ENCODE data around the gene TEDC1. TPM values are rescaled to one million over a fixed set of nuclear protein-coding genes. Genes with fewer than 3 reads are reported as not detected.

Gene TEDC1
- total RNA-seq, 1 experiment from 2014 or later = 30.3 TPM

DNA sequence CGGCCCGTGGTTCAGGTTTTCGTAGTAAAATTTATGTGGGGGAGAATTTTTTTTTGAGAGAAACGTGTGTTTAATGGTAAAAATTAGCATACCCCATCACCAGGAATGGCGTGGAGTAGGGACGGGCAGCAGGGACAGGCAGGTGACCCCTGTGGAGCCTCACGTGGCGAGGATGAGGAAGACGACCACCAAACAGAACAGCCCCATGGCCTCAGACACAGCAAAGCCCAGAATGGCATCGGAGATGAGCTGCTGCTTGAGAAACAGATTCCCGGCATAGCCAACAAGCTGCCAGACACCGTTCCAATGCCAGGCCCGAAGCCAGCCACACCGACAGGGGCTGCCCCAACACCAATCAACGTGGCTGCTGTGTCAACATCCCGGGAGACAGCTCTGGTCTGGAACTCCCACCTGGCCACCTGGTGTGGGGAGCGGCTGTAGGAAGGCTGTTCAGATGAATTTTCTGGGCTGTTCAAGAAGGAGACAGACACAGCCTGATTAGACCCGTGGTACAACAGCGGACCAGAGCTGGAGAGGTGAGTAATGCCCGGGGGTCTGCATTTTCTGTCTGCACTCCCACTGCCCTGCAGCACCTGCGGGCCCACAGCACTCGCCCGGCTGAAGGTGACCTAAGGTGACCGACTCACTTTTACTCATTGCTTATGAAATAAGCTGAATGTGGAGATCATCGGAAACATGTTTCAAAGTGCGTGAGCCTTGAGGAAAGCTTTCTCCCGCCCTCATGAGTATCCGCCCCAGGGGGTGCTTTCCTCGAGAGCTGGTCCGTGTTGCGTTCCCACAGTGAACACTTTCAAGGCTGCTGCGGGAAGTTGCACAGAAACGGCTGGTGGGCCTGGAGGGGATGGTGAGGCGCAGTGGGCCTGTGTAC lies 45.9 kb downstream of the TEDC1 start:
- H3K27ac Mint-ChIP-seq (ENCODE audit: unreplicated experiment) = no peak overlapping the region
- H3K4me1 Mint-ChIP-seq (ENCODE audit: low read depth, unreplicated experiment) = no peaks in the 10 kb centered on the region
- CTCF ChIA-PET = interaction anchor here (0.6 to 0.7 kb wide), 3 partner anchors 56 to 584 kb away, joined by 3 read pairs; no protein-coding TSS in a partner anchor
- H3K36me3 Mint-ChIP-seq (ENCODE audit: insufficient read depth, unreplicated experiment) = no peaks in the 10 kb centered on the region
- TF ChIP-seq, protein P1, sequence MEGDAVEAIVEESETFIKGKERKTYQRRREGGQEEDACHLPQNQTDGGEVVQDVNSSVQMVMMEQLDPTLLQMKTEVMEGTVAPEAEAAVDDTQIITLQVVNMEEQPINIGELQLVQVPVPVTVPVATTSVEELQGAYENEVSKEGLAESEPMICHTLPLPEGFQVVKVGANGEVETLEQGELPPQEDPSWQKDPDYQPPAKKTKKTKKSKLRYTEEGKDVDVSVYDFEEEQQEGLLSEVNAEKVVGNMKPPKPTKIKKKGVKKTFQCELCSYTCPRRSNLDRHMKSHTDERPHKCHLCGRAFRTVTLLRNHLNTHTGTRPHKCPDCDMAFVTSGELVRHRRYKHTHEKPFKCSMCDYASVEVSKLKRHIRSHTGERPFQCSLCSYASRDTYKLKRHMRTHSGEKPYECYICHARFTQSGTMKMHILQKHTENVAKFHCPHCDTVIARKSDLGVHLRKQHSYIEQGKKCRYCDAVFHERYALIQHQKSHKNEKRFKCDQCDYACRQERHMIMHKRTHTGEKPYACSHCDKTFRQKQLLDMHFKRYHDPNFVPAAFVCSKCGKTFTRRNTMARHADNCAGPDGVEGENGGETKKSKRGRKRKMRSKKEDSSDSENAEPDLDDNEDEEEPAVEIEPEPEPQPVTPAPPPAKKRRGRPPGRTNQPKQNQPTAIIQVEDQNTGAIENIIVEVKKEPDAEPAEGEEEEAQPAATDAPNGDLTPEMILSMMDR (IDR thresholded peaks at IDR 0.05; ENCODE audit: insufficient read depth in 1 of 2, low read depth in 1 of 2, low read length in 1 of 2, severe bottlenecking in 1 of 2, unreplicated experiment in 1 of 2) = no peak
- H3K27me3 ChIP-seq (replicated peaks; ENCODE audit: control insufficient read depth, insufficient read depth, low read length) = no peaks in the 10 kb centered on the region
- no peaks in the 10 kb centered on the region for H3K36me3 ChIP-seq (ENCODE audit: control insufficient read depth, insufficient read depth, low read length)
- no peak overlapping the region for H3K4me3 ChIP-seq (ENCODE audit: low read depth, low read length)
- POLR2A ChIA-PET = no interaction called here
- H3K4me3 Mint-ChIP-seq (ENCODE audit: unreplicated experiment) = no peak overlapping the region
- DNase-seq = no peak
- H3K9me3 Mint-ChIP-seq (ENCODE audit: unreplicated experiment) = no peaks in the 10 kb centered on the region
- H3K27me3 Mint-ChIP-seq (ENCODE audit: insufficient read depth, unreplicated experiment) = peaks cover 20% of the 10 kb centered on the region
- BruUV-seq (replicated peaks) = no TSS peak
- H3K4me1 ChIP-seq = no peaks in the 10 kb centered on the region
- intact Hi-C loops (cut with micrococcal nuclease; ENCODE audit: unreplicated experiment) = no loop called here
- H3K9me3 ChIP-seq = no peaks in the 10 kb centered on the region

DNA sequence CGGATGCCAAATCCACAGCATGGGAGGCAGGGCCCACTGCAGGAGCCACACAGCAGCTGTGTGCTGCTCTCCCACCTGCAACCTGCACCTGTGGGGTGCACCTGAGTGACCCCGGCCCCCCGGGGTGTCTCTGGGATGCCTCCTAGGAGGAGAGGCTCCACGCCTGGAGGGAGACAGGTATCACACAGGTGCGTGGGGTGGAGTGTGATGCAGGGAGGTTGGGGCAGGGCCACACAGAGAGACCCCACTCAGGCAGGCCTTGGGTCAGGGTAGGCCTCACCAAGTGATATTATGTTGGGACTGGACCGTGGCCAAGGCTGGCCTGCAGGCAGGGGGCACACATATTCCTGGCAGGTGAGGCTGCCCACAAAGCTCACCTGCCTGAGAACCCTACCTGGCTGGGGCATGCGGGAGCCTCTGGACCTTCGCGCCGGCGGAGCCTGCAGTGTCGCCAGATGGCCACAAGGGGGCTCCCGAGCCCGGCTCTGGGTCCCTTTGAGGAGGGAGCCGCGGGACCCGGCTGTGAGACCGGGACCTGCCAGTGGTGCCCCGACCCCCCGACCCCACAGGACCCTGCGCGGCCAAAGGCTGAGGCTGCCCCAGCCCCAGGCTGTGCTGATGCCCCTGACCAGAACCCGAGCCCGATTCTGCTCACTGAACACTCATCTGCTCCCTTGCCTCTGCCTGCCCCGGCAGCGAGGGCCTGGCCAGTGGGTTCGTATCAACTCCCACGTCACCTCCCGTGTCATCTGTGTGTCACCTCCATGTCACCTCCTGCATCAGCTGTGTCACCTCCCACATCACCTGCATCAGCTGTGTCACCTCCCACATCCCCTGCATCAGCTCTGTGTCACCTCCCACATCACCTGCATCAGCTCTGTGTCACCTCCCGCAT lies 46.8 kb downstream of the TEDC1 start:
- POLR2A ChIA-PET = no interaction called here

More for the DNA sequence above, 46.8 kb downstream of the TEDC1 start:
- Histone ChIP-seq H3K4me3 (ENCODE audit: low read depth, low read length) (no peak overlapping the region), H3K36me3 (ENCODE audit: control insufficient read depth, insufficient read depth, low read length) (no peaks in the 10 kb centered on the region), H3K9me3 (no peaks in the 10 kb centered on the region), H3K27me3 (replicated peaks; ENCODE audit: control insufficient read depth, insufficient read depth, low read length) (no peaks in the 10 kb centered on the region), H3K4me1 (no peaks in the 10 kb centered on the region)
- Mint-ChIP-seq H3K27ac (ENCODE audit: unreplicated experiment) (no peak overlapping the region), H3K27me3 (ENCODE audit: insufficient read depth, unreplicated experiment) (peaks cover 21% of the 10 kb centered on the region), H3K36me3 (ENCODE audit: insufficient read depth, unreplicated experiment) (no peaks in the 10 kb centered on the region), H3K4me3 (ENCODE audit: unreplicated experiment) (no peak overlapping the region), H3K4me1 (ENCODE audit: low read depth, unreplicated experiment) (no peaks in the 10 kb centered on the region), H3K9me3 (ENCODE audit: unreplicated experiment) (peaks cover 7% of the 10 kb centered on the region)
- peak in 1 of 2 experiments; percentile 81 for DNase-seq
- TF ChIP-seq, protein P1 (IDR thresholded peaks at IDR 0.05; ENCODE audit: insufficient read depth in 1 of 2, low read depth in 1 of 2, low read length in 1 of 2, severe bottlenecking in 1 of 2, unreplicated experiment in 1 of 2) = peak; percentile 94
- CTCF ChIA-PET = interaction anchor here (0.6 to 0.7 kb wide), 3 partner anchors 57 to 407 kb away, joined by 3 to 10 read pairs (median 3); no protein-coding TSS in a partner anchor
- no TSS peak for BruUV-seq (replicated peaks)
- intact Hi-C loops (cut with micrococcal nuclease; ENCODE audit: unreplicated experiment) = no loop called here

All from Caco-2 (cell line).